Stimulated activated naive CD4-positive, alpha-beta T cell treated with Interleukin-2 at 50 U/mL for 16 hours (primary cell): ENCODE data around the gene MRM1.

ENCODE experiments used
- DNase-seq: peaks from one replicate; lab custom pipeline; 2025; lab: John Stamatoyannopoulos, UW

Gene MRM1

GRCh38 chr17:36601303-36602029 is at the start of gene MRM1:
Gene MRM1, plus strand, starts transcription at chr17:36601583. Its CDS starts 228 bp downstream, at chr17:36601811.
- peak; percentile 84 for DNase-seq

- DNase-seq: no peak
Measured at GRCh38 chr17:36553459-36553858, 47.9 kb upstream of the MRM1 start.

GRCh38 chr17:36566081-36566480 is 35.3 kb upstream of the MRM1 start:
- no peak for DNase-seq

GRCh38 chr17:36575028-36575427 is 26.4 kb upstream of the MRM1 start:
- DNase-seq: no peak

GRCh38 chr17:36576793-36577192 is 24.6 kb upstream of the MRM1 start:
- DNase-seq: no peak

- no peak for DNase-seq
Measured at GRCh38 chr17:36578671-36579070, 22.7 kb upstream of the MRM1 start.

GRCh38 chr17:36583787-36584186 is 17.6 kb upstream of the MRM1 start:
- DNase-seq: no peak

- no peak for DNase-seq
Measured at GRCh38 chr17:36586138-36586537, 15.2 kb upstream of the MRM1 start.

GRCh38 chr17:36590082-36590481 is 11.3 kb upstream of the MRM1 start:
- no peak for DNase-seq

- peak; percentile 75 for DNase-seq
Measured at GRCh38 chr17:36591434-36592315, 9.7 kb upstream of the MRM1 start, which contains the start of gene DHRS11. Gene DHRS11, plus strand, starts transcription at chr17:36591879. Its CDS starts 131 bp downstream, at chr17:36592010.

- no peak for DNase-seq
Measured at GRCh38 chr17:36592316-36592715, 9.1 kb upstream of the MRM1 start.

GRCh38 chr17:36592716-36593321 is 8.6 kb upstream of the MRM1 start:
- DNase-seq: no peak

GRCh38 chr17:36593656-36594316 is 7.6 kb upstream of the MRM1 start:
- no peak for DNase-seq

GRCh38 chr17:36594626-36595401 is 6.6 kb upstream of the MRM1 start:
- no peak for DNase-seq

- no peak for DNase-seq
Measured at GRCh38 chr17:36597226-36597625, 4.2 kb upstream of the MRM1 start.

- DNase-seq: no peak
Measured at GRCh38 chr17:36597866-36598777, 3.3 kb upstream of the MRM1 start.

GRCh38 chr17:36598951-36599401 is 2.4 kb upstream of the MRM1 start:
- no peak for DNase-seq

- DNase-seq: no peak
Measured at GRCh38 chr17:36599546-36600250, 1.7 kb upstream of the MRM1 start.

- DNase-seq: no peak
Measured at GRCh38 chr17:36600465-36600864, 918 bp upstream of the MRM1 start.

- DNase-seq: no peak
Measured at GRCh38 chr17:36600936-36601302, 464 bp upstream of the MRM1 start.
